ENCODE measurements around the gene CORO1C.

Gene CORO1C

DNA sequence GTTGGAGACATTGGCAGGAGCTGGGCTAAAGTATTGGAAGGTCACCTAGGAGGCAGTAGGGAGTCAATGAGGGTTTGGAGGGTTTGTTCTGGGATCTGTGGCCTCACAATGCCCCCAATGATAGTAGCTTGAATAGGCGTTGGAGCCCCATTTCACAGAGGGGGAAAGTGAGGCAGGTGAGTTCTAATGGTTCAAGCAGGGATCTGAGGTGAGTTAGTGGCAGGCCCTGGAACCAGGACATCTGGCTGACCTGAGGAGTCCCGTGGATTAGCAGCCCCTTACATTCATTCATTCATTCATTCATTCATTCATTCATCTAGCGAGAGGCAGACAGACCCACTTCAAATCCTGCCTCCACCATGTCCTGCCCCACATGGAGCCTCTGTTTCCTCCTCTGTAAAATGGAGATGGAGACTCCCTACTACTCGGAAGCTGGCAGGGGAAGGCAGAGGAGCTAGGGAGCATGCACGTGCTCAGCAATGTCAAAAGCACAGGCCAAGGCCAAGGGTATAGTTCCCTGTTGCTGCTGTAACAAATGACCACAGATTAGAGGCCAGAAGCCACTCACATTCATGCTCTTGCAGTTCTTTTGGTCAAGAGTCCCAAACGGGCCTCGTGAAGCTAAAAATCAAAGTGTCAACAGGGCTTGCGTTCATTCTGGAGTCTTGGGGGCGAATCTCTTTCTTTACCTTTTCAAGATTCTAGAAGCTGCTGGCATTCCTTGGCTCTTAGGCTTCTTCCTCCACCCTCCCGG is 131.2 kb downstream of the CORO1C start:
- no peak for DNase-seq (ENCODE audit: low read depth)

- DNase-seq (ENCODE audit: low read depth), result no peak
These were observed 131.8 kb downstream of the CORO1C start for GRCh38 chr12:108599541-108599940.

DNA sequence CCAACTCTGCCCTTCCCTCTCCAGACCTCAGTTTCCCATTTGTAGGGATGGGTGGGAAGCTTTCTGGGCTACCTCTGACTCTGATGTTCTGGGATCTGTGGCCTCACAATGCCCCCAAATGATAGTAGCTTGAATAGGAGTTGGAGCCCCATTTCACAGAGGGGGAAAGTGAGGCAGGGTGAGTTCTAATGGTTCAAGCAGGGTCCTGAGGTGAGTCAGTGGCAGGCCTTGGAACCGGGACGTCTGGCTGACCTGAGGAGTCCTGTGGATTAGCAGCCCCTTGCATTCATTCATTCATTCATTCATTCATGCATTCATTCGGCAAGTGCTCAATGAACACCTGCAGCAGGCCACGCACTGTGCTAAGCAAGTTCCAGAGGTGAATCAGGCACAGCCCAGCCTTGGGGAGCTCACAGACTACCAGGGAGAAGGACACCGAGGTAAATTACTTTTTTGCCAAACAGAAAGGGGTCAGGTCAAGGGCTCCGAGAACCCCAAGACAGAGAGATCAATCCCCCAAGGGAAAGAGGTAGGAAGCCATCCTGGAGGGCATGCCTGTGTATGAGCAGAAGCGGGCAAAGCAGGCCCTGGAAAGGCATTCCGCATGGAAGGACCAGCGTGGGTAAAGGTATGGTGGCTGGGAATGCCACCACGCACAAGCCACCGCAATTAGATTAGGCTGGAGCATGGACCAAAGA is 132.6 kb downstream of the CORO1C start:
- no peak for DNase-seq (ENCODE audit: low read depth)

DNA sequence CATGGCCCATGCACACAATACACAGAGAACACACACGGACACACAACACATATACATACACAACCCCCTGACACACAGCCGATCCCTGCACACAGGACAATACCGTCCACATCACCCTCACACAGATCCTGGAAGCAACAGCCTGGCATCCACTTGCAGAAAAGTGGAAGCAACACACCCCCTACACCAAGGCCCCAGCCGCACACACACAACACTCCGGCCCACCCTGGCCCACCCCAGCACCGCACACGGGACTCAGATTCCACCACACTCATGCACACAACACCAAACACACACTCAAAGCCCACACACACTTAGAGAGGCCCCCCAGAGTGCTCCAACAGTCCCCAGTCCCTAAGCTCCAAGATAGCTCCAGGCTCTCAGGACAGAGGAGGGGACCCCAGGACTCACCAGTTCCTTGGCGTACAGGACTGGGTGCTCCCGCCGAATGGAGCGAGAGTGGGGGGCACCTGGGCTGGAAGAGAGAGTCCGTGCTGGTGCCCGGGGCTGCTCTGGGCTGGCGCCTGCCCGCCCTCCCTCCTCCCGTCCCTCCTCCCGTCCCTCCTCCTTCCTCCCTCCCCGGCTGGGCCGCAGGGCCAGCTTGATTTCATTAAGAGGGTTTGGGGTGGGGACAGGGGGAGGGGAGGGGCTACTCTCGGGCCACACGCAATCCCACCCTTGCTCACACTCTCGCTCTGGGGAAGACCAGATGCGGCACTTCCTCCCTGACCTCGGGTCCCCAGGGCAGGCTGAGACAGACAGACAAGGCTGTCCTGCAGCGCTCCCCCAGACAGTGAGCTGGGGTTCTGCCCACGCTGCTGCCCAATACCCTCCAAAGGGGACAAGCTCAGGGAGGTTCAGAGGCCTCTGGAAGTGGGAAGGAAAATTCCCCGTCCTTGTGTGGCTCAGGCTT is 133.5 kb downstream of the CORO1C start, which contains the start of gene TMEM119:
Gene TMEM119, minus strand, starts transcription at position 526 of the 913 bp plus-strand sequence. CDS start 5,701 bp downstream, outside the sequence.
- no peak for DNase-seq (ENCODE audit: low read depth)

- DNase-seq (ENCODE audit: low read depth), result no peak
These were observed 134.3 kb downstream of the CORO1C start for GRCh38 chr12:108596854-108597558.

GRCh38 chr12:108595711-108596647 is 135.3 kb downstream of the CORO1C start:
- DNase-seq (ENCODE audit: low read depth), result no peak

All from activated T-cell treated with anti-CD3 and anti-CD28 coated beads for 48 hours (primary cell).